HL-60/S4 (cell line): Measurements from ENCODE around the gene CDHR1.

Source experiments
- in situ Hi-C: fragments of 300-500 bp; cut with MboI; formaldehyde crosslinking; loops from 2 replicates; pipeline ENCODE4 v1.14.3; 2022; ENCODE audit warnings: low sequenced_read_pairs

The CDHR1 gene

DNA sequence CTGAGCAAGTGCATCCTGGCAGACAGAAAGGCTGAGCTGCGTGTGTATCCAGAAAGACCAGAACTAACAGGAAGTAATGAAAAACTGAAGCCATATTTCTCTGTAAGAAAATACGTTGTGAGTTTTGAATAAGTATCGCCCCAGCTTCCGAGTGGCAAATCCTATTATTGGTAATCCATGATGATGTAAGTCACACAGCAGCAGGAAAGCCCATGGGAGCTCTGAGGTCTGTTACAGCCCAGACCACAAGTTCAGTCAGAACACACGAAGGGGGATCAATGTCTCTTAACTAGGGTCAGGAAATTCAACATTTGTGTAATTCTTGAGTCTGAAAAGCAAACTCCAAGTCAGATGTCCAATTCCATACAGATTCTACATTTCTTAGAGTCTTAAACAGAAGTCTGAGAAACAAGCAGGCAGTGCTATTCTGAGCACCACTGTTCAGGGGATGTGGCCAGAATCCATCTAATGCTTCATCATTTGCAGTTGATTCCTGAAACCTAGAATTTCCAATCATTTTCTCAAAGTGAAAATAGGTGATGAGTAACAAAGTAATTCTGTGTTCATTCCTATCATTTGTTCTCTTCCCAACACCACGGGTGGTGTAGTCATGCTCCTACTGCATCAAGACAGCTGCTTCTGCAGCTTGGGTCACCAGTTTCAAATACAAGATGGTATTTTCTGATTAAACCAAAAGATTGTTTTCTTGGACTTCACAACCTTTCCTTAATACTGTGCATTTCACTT is 31.3 kb downstream of the CDHR1 start, which contains the start of gene LRIT2:
LRIT2 (minus strand) TSS at position 118 of the 747 bp plus-strand sequence; CDS start at position 94, 24 bp downstream.
- in situ Hi-C loops: no loop called here

DNA sequence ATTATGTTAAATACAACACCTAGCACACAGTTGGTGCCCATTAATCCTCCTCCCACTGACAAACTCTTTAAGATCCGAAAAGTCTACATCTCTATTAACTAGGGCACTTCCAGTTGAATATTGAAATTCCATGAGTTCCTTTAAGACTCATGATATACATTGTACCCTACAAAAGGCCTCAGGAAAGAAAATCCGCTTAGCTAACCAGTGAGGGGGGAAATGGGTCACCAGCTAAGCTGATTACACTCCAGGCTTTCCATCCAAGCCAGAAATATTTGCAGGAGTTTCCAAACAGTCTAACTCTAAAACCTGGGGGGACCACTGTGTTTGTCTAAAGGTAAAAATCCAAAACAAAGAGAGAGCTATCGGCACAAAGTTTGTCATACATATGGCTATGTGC is 32.3 kb downstream of the CDHR1 start:
- in situ Hi-C loops: no loop called here

GRCh38 chr10:84227810-84228209 is 33.5 kb downstream of the CDHR1 start:
- in situ Hi-C loops: no loop called here

- in situ Hi-C loops: no loop called here
These were observed 36.0 kb downstream of the CDHR1 start for GRCh38 chr10:84230359-84230758.

DNA sequence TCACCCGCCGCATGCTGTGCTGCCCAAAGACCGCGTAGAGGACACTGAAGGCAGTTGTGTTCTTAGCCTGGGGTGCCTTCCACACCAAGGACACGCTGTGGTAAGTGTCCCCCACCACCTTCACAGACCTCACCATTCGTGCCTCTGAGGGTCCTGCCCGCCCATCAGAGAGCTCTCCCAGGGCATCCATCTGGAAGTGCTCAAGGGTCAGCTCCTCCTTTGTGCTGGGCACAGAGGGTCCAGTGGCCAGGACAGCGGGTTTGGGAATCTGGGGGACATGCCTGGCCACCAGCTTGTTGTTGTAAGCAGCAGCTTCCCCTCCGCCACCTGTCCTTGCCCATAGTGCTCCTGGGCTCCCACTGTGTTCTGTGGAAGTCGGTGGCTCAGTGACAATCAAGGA is 38.0 kb downstream of the CDHR1 start:
- in situ Hi-C loops: no loop called here

DNA sequence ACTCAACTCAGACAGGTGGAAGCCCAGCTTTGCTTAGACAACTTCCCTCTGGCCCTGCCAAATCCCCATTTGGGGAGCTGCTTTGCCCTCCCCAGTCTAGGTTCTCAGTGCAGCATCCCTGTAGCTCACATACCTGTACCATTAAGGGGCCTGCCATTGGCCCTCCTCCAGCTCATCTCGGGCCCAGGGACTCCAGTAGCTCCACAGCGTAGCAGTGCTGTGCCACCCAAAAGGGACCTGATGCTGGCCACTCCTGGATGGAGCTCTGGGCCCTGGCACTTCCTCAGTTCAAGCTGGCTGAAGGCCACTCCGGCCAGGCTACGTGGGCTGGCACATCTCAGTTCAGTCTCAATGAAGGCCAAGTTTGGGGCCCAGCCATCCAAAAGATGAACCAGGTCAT is 39.6 kb downstream of the CDHR1 start:
- in situ Hi-C loops: no loop called here

DNA sequence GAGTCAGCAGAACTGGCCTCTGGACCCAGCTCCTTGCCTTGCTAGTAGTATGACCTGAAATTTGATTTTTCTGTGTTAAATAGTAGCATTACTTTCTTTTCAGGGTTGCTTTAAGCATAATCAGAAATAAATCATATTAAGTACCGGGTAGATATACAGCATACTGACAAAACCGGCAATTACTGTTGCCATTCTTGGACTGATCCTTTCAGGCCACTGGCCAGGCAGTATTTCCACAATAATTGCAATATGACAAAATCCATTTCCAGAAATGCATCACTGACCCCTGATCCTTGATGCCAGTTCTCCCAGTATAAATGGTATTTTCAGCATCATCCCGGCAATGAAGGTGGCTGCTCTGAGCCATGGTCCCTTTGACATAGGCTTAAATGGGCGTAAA is 40.1 kb downstream of the CDHR1 start:
- in situ Hi-C loops: no loop called here

DNA sequence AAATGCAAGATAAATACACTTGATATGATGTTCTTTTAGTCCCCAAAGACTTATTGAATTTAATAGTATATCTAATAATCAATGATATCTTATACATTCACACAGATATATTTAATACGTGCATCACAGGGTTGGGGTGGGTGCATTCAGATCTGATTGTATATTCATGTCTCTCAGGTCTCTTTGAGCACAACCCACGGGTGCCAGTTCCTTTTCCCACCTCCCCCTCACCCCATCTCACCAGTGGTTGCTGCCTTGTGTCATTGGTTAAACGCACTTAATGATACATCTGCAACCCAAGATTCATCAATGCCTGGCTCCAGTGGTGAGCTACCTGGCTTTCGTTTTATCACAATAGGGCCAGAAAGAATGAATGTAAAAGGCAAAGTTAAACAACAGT is 40.8 kb downstream of the CDHR1 start:
- in situ Hi-C loops: no loop called here

DNA sequence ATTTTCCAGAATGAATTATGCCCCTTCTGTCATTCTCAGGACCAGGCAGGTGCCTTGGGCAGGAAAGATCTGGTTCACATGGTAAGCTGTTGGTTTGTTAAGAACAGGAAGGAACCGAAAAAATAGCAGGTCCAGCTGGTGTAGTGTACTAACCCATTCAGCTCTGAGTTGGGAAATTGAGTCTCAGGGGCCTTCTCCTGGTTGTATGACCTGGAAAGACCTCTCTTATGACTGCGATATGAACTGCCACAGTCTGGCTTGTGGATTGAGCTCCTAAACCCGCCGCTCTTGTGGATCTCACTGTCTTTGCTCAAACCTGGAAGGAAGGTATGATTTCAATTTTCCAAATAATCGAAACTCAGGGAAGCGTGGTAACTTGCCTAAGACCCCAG is 42.5 kb downstream of the CDHR1 start:
- in situ Hi-C loops: no loop called here

DNA sequence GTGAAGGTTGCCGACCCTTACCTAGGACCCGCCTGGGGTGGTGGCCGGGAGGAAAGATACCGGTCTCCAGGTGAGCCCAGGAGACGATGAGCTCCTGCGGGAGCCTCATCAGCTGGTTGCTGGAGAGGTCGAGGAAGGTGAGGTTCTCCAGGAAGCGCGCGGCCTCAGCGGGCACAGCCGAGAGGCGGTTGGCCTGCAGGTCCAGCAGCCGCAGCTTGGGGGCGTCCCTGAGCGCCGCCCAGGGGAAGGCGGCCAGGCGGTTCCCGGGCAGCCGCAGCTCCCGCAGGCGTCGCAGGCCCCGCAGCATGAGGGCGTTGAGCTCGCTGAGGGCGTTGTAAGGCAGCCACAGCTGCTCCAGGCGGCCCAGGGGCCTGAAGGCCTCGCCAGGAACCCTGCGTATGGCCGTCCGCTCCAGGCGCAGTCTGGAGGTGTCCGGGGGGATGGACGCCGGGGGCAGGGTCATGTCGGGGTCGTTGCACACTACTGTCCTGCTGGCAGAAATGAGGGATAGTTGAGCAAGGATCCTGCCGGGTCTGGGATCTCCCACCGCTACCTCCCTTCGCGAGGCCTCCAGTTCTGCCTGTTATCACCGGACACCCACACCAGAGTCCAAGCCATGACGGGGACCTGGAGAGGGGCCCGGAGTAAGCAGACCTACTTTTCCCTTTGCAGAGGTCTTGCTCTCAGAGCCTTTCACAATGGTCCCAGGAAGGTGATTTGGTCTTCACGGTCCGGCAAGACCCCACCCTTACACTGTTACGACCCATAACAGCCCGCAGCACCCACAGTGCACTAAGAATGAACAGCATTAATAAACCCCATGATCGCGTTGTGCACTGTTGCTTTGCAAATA is 43.1 kb downstream of the CDHR1 start:
- in situ Hi-C loops: no loop called here

- in situ Hi-C loops: no loop called here
These were observed 44.6 kb downstream of the CDHR1 start for GRCh38 chr10:84238909-84239308.

DNA sequence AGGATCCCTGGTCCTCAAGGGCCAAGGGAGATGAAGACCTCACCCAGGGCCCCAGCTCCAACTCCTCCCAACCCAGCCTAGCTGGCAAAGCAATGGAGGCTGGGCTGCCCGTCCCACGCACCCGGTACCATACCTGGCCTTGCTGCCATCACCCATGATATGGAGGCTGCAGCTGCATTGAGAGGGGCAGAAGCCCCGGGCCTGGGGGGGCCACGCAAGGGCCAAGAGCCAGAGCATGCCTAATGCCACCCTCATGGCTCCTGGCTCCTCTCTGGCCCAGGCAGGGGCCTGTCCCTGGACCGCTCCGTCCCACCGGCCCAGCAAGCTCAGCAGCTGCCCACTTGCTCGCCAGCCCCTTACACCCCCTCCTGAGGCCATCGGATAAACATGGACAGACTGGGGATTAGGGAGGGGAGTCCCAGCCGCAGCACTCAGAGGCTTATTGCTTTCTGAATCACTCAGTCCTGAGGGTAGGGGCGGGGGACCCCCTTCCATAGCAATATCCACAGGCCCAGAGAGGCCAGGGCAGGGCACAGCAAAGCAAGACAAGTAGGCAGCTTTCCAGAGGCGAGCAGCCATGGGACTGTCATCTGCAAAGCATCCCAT is 47.0 kb downstream of the CDHR1 start, which contains the start of gene LRIT1:
LRIT1 (minus strand) TSS at position 362 of the 606 bp plus-strand sequence; CDS start at position 255, 107 bp downstream.
- in situ Hi-C loops: no loop called here

DNA sequence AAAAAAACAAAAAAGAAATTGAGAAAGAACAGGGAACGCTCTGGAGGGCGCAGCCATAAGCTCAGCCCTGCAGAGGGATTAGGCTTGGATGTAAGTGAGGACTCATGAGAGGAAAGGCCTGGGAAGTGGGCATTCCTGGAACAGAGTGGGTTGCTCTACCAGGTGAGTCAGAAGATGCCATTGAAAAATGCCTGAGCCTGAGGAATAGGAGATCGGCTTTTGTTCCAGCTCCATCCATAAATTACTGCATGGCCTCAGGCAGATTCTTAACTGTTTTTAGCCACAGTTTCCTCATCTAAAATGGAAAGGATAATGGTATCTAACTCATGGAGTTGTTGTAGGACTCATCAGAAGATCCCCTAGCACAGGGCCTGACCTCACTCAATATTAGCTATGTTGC is 49.4 kb downstream of the CDHR1 start:
- in situ Hi-C loops: no loop called here

DNA sequence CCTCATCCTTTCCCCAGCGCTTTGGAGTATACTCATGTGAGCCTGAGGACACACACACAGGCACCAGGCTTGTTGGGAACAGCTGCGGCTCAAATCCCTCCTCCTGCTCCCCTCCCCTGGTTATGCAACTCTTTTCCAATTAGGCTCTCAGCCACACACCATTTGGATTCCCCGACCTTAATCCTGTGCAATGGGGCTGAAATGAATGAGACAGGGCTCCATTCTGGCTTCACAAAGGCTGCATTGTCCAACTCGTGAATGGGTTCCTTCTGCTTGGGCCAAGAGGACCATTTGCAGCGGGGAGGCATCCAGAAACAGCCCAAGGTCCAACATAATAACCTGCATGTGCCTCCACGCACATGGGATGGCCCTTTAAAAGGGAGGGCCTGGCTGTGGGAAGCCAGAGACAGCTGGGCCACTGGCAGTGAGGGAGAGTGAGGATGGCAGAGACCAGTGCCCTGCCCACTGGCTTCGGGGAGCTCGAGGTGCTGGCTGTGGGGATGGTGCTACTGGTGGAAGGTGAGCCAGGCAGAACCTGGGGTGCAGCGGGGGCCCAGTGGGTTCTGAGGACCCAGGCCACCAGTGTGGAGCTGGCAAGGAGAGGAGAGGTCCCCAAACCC is 50.4 kb downstream of the CDHR1 start, which contains the start of gene RGR:
RGR (plus strand) TSS at position 403 of the 620 bp plus-strand sequence; CDS start at position 441, 38 bp downstream.
- in situ Hi-C loops: no loop called here

GRCh38 chr10:84247496-84247895 is 53.2 kb downstream of the CDHR1 start:
- in situ Hi-C loops: no loop called here

GRCh38 chr10:84248794-84249193 is 54.5 kb downstream of the CDHR1 start:
- in situ Hi-C loops: no loop called here

- in situ Hi-C loops: no loop called here
These were observed 60.5 kb downstream of the CDHR1 start for GRCh38 chr10:84254552-84255478.

- in situ Hi-C loops: no loop called here
These were observed 62.4 kb downstream of the CDHR1 start for GRCh38 chr10:84256510-84257342.
